CD4-positive, CD25-positive, alpha-beta regulatory T cell (primary cell): ENCODE results near the gene B4GALNT3. TPM values are rescaled to one million over a fixed set of nuclear protein-coding genes. Genes with fewer than 3 reads are reported as not detected.

Source experiments
- ATAC-seq, 2 donors: fragments of 150-1000 bp; cut with Tn5 transposase; one replicate each; pipeline ENCODE4 v1.10.0; 2021; ENCODE audit warnings: low read depth in 2 of 2, moderate number of reproducible peaks in 2 of 2, moderate library complexity in 1 of 2
- DNase-seq, 3 donors: peaks; one replicate each; pipeline versions ENCODE4 v3.0.0 to v3.0.0-alpha.2; 2012 to 2022; ENCODE audit warnings: mixed read lengths in 1 of 3
- H3K27ac ChIP-seq: one replicate; pipeline ENCODE4 v1.7.0; 2013; ENCODE audit warnings: mild to moderate bottlenecking, low read length; ENCODE audit not compliant: insufficient read depth, poor library complexity, severe bottlenecking
- H3K27me3 ChIP-seq: one replicate; pipeline ENCODE4 v1.7.0; 2013; ENCODE audit warnings: low read length; ENCODE audit not compliant: control insufficient read depth, insufficient read depth
- H3K36me3 ChIP-seq: one replicate; pipeline ENCODE4 v1.7.0; 2013; ENCODE audit warnings: mild to moderate bottlenecking, low read length, moderate library complexity; ENCODE audit not compliant: control insufficient read depth, insufficient read depth
- H3K4me1 ChIP-seq: 2 replicates; pipeline ENCODE4 v1.7.0; 2013; ENCODE audit warnings: mild to moderate bottlenecking, low read length; ENCODE audit not compliant: insufficient read depth, control insufficient read depth, poor library complexity, severe bottlenecking
- H3K4me3 ChIP-seq: one replicate; pipeline ENCODE4 v1.7.0; 2013; ENCODE audit warnings: low read depth, mild to moderate bottlenecking, low read length, moderate library complexity
- H3K9me3 ChIP-seq, 2 experiments: 1 replicate in 1 of 2; 2 replicates in 1 of 2; pipeline ENCODE4 v1.7.0; 2013; ENCODE audit warnings: low read length in 2 of 2, mild to moderate bottlenecking in 1 of 2, moderate library complexity in 1 of 2; ENCODE audit not compliant: control insufficient read depth in 2 of 2
- H3K27ac Mint-ChIP-seq, 3 donors: one replicate each; pipeline ENCODE4 v1.8.0; 2020 to 2022; ENCODE audit warnings: mild to moderate bottlenecking in 3 of 3, mixed read lengths in 3 of 3, moderate library complexity in 2 of 3
- H3K27me3 Mint-ChIP-seq: one replicate; pipeline ENCODE4 v1.8.0; 2022; ENCODE audit warnings: mild to moderate bottlenecking, mixed read lengths
- H3K36me3 Mint-ChIP-seq: one replicate; pipeline ENCODE4 v1.8.0; 2020; ENCODE audit warnings: mixed read lengths
- H3K4me1 Mint-ChIP-seq, 4 donors: one replicate each; pipeline ENCODE4 v1.8.0; 2020 to 2022; ENCODE audit warnings: mixed read lengths in 4 of 4, mild to moderate bottlenecking in 1 of 4
- H3K4me3 Mint-ChIP-seq, 4 donors: one replicate each; pipeline ENCODE4 v1.8.0; 2020 to 2022; ENCODE audit warnings: mild to moderate bottlenecking in 4 of 4, mixed read lengths in 4 of 4, moderate library complexity in 3 of 4
- H3K9me3 Mint-ChIP-seq, 7 donors: one replicate each; pipeline ENCODE4 v1.8.0; 2020 to 2022; ENCODE audit warnings: mixed read lengths in 7 of 7, mild to moderate bottlenecking in 3 of 7, moderate library complexity in 2 of 7
- polyA plus RNA-seq, 4 donors: library from polyadenylated mRNA; unstranded; fragments of 300-500 nt; fragmentation: Illumina TruSeq; gene quantifications; one replicate each; pipeline ENCODE4 v1.2.3, GENCODE V29; 2021
- total RNA-seq: library from RNA; stranded (reverse); gene quantifications from one replicate; pipeline ENCODE4 v1.2.3, GENCODE V29; 2022

The B4GALNT3 gene
- total and polyA plus RNA-seq, 5 donors from 2014 or later: 0.06 to 2.1 (median 1.0) TPM

- Histone ChIP-seq H3K27ac (peak overlapping the region; percentile 70), H3K4me1 (peaks cover 49% of the 10 kb centered on the region), H3K4me3 (peak overlapping the region; percentile 81), H3K9me3 (no peaks in the 10 kb centered on the region), H3K36me3 (no peaks in the 10 kb centered on the region), H3K27me3 (no peaks in the 10 kb centered on the region)
- DNase-seq: peak; percentile 40 to 93 (median 71)
- Mint-ChIP-seq H3K4me1 (peaks cover 21 to 79% (median 56%) of the 10 kb centered on the region in 4 donors), H3K27me3 (no peaks in the 10 kb centered on the region), H3K36me3 (peaks cover 30% of the 10 kb centered on the region), H3K27ac (peak overlapping the region; percentile 91 to 99 (median 92)), H3K9me3 (no peaks in the 10 kb centered on the region), H3K4me3 (peak overlapping the region; percentile 80 to 88 (median 86))
- peak; percentile 77 to 85 for ATAC-seq
These were observed 103.6 kb downstream of the B4GALNT3 start for GRCh38 chr12:563250-563781.

GRCh38 chr12:563787-564298 lies 104.1 kb downstream of the B4GALNT3 start:
- Mint-ChIP-seq H3K4me3 (peak overlapping the region; percentile 80 to 88 (median 86)), H3K9me3 (no peaks in the 10 kb centered on the region), H3K27me3 (no peaks in the 10 kb centered on the region), H3K4me1 (peaks cover 24 to 84% (median 58%) of the 10 kb centered on the region in 4 donors), H3K27ac (peak overlapping the region; percentile 91 to 99 (median 92)), H3K36me3 (peaks cover 26% of the 10 kb centered on the region)
- no peaks in the 10 kb centered on the region for H3K36me3 ChIP-seq
- peak overlapping the region; percentile 70 for H3K27ac ChIP-seq
- DNase-seq: no peak
- peak in 1 of 2 donors; percentile 5 for ATAC-seq
- H3K4me1 ChIP-seq: peaks cover 49% of the 10 kb centered on the region
- no peaks in the 10 kb centered on the region for H3K9me3 ChIP-seq
- H3K4me3 ChIP-seq: peak overlapping the region; percentile 81
- H3K27me3 ChIP-seq: no peaks in the 10 kb centered on the region

DNA sequence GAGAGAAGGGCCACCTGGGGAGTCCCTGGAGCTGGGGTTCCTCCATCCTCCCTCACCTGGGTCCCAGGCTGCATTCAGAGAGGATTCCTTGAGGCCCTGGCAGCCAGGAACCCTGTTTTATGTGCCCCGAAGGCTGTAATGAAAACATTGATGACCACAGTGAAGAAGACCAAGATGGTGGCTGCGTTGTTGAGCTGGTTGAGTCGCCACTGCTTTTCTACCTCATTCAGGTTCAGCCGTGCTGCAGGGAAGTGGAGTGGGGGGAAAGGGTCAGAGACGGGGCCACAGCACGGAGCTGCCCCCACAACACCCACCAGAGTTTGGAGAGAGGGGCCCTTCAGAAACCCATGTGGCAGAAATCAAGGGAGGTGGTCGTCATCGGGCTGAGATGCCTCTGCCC lies 105.4 kb downstream of the B4GALNT3 start:
- H3K36me3 ChIP-seq: no peaks in the 10 kb centered on the region
- H3K4me1 ChIP-seq: peaks cover 60% of the 10 kb centered on the region
- Mint-ChIP-seq H3K9me3 (no peaks in the 10 kb centered on the region), H3K4me3 (peak overlapping the region; percentile 42 to 86 (median 80)), H3K36me3 (peaks cover 17% of the 10 kb centered on the region), H3K4me1 (peaks cover 24 to 88% (median 57%) of the 10 kb centered on the region in 4 donors), H3K27ac (peak overlapping the region; percentile 91 to 99 (median 92)), H3K27me3 (no peaks in the 10 kb centered on the region)
- ATAC-seq (no peak), DNase-seq (no peak)
- no peak overlapping the region for H3K4me3 ChIP-seq
- H3K27me3 ChIP-seq: no peaks in the 10 kb centered on the region
- H3K9me3 ChIP-seq: no peaks in the 10 kb centered on the region
- peak overlapping the region; percentile 34 for H3K27ac ChIP-seq

DNA sequence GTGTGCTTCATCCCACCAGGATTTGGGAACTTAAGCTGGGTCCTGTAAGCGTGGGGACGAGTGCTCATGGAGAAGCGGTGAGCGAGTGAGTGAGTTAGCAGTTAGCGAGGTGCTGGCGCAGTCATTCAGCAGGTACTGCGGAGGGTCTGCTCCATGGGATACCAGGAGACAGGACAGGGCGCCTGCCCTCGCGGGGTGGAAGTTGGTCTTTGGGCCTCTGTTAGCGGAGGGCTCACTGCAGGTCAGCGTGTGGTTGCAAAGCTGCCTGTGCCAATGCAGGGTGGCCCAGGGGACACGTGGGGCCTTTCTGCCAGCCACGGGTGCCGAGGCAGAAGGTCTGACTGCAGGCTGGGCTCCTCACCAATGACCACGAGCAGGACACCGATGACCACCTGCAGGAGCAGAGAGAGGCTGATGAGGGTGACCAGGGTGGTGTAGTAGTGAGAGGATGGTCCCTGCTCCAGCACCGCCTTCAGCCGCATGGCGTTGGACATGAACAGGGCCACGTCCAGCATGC lies 105.9 kb downstream of the B4GALNT3 start:
- Histone ChIP-seq H3K36me3 (no peaks in the 10 kb centered on the region), H3K27ac (peak overlapping the region; percentile 34), H3K4me3 (no peak overlapping the region), H3K9me3 (no peaks in the 10 kb centered on the region), H3K27me3 (no peaks in the 10 kb centered on the region), H3K4me1 (peaks cover 63% of the 10 kb centered on the region)
- Mint-ChIP-seq H3K4me1 (peaks cover 24 to 86% (median 57%) of the 10 kb centered on the region in 4 donors), H3K4me3 (peak overlapping the region; percentile 57 to 86 (median 71)), H3K27me3 (no peaks in the 10 kb centered on the region), H3K27ac (peak overlapping the region in 2 of 3 donors; percentile 78 to 92), H3K36me3 (peaks cover 15% of the 10 kb centered on the region), H3K9me3 (no peaks in the 10 kb centered on the region)
- no peak for ATAC-seq
- no peak for DNase-seq

DNA sequence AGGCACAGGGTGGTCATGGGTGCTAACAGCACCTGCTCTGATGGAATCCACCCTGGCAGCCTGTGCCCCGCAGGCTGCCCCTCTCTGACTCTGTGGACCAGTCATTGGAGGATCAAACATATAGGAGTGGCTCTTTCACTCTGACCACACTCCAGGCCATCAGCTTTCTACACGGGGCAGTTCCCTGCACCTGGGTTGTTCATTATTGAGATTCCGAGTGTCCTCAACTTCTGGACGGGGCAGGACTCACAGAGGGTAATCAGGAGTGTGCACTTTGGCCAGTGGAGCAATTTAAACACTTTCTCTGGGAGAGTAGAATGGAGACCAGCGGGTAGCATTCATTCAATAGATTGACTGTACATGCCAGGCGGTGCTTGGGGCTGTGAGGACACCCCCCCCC lies 108.7 kb downstream of the B4GALNT3 start:
- DNase-seq: no peak
- H3K27ac Mint-ChIP-seq: peak overlapping the region; percentile 44 to 76 (median 73)
- H3K9me3 Mint-ChIP-seq: no peaks in the 10 kb centered on the region
- H3K4me1 Mint-ChIP-seq: peaks cover 22 to 83% (median 51%) of the 10 kb centered on the region in 4 donors
- ATAC-seq: no peak
- Histone ChIP-seq H3K27ac (no peak overlapping the region), H3K9me3 (no peaks in the 10 kb centered on the region), H3K4me3 (no peak overlapping the region), H3K4me1 (peaks cover 44% of the 10 kb centered on the region), H3K36me3 (no peaks in the 10 kb centered on the region), H3K27me3 (no peaks in the 10 kb centered on the region)
- peaks cover 15% of the 10 kb centered on the region for H3K36me3 Mint-ChIP-seq
- H3K4me3 Mint-ChIP-seq: peak overlapping the region in 2 of 4 donors; percentile 32 to 71
- peaks cover 4% of the 10 kb centered on the region for H3K27me3 Mint-ChIP-seq

GRCh38 chr12:569091-569676 lies 109.4 kb downstream of the B4GALNT3 start:
- Mint-ChIP-seq H3K27ac (peak overlapping the region in 2 of 3 donors; percentile 72 to 78), H3K4me3 (peak overlapping the region in 3 of 4 donors; percentile 43 to 86 (median 85)), H3K36me3 (peaks cover 15% of the 10 kb centered on the region), H3K27me3 (peaks cover 4% of the 10 kb centered on the region), H3K4me1 (peaks cover 15 to 78% (median 45%) of the 10 kb centered on the region in 4 donors), H3K9me3 (no peaks in the 10 kb centered on the region)
- Histone ChIP-seq H3K9me3 (no peaks in the 10 kb centered on the region), H3K4me3 (peak overlapping the region; percentile 19), H3K27me3 (no peaks in the 10 kb centered on the region), H3K36me3 (no peaks in the 10 kb centered on the region), H3K27ac (peak overlapping the region; percentile 14), H3K4me1 (peaks cover 37% of the 10 kb centered on the region)
- ATAC-seq (no peak), DNase-seq (no peak)

DNA sequence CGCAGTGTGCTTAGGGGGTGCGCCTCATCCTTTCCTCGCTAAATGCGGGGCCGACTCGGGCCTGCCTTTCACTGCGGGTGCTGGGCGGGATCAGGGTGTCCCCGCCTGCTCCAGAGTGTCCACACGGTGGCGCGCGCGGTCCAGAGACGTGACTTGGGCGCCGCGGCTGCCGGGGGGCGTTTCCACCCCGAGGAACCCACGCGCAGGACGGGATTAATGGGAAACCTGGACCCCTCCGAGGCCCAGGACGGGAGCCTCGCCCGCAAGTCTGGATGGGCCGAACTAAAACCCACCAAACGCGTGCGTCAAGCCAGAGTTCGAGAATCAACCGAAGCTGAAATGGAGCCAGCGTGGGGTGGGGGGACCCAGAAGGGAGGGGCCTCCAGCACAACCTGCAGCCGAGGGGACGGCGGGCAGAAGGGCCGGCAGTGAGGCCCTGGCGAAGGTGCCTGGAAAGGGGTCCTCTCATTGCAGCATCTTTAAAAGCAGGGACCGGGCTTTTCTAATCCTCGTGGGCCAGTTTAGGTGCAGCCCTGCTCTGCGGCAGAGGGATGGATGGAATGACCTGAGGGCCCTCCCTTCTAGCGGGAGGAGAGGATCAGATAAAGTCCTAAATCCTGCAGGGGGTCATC lies 110.2 kb downstream of the B4GALNT3 start:
- peaks cover 29% of the 10 kb centered on the region for H3K4me1 ChIP-seq
- Mint-ChIP-seq H3K27ac (peak overlapping the region in 2 of 3 donors; percentile 71 to 72), H3K36me3 (peaks cover 15% of the 10 kb centered on the region), H3K27me3 (peaks cover 4% of the 10 kb centered on the region), H3K9me3 (no peaks in the 10 kb centered on the region), H3K4me3 (peak overlapping the region; percentile 67 to 89 (median 86)), H3K4me1 (peaks cover 12 to 75% (median 44%) of the 10 kb centered on the region in 4 donors)
- no peaks in the 10 kb centered on the region for H3K27me3 ChIP-seq
- no peaks in the 10 kb centered on the region for H3K9me3 ChIP-seq
- H3K27ac ChIP-seq: peak overlapping the region; percentile 14
- no peaks in the 10 kb centered on the region for H3K36me3 ChIP-seq
- H3K4me3 ChIP-seq: peak overlapping the region; percentile 19
- ATAC-seq (peak; percentile 86 to 89), DNase-seq (peak; percentile 79 to 84 (median 81))
